Anterior cingulate cortex (tissue), 58 donors: Measurements from ENCODE around the gene PML.

ENCODE experiments used
- DNase-seq, 58 donors: peaks; one replicate each; lab custom pipeline; 2025; lab: John Stamatoyannopoulos, UW

The PML gene

GRCh38 chr15:73996267-73996666 lies 1.8 kb downstream of the PML start:
- DNase-seq = no peak

- peak in 3 of 58 donors; percentile 11 to 24 (median 16) for DNase-seq
Measured at GRCh38 chr15:73996939-73997338, 2.4 kb downstream of the PML start.

GRCh38 chr15:73997986-73998385 lies 3.5 kb downstream of the PML start:
- DNase-seq = no peak

GRCh38 chr15:74006774-74007639 lies 12.5 kb downstream of the PML start:
- DNase-seq = no peak

- DNase-seq = no peak
Measured at GRCh38 chr15:74007820-74008371, 13.4 kb downstream of the PML start.

- DNase-seq = no peak
Measured at GRCh38 chr15:74008901-74009300, 14.4 kb downstream of the PML start.

- no peak for DNase-seq
Measured at GRCh38 chr15:74010929-74011540, 16.5 kb downstream of the PML start.

- no peak for DNase-seq
Measured at GRCh38 chr15:74011610-74012009, 17.1 kb downstream of the PML start.

GRCh38 chr15:74013374-74013894 lies 18.9 kb downstream of the PML start:
- no peak for DNase-seq

- no peak for DNase-seq
Measured at GRCh38 chr15:74019734-74020133, 25.2 kb downstream of the PML start.

- DNase-seq = no peak
Measured at GRCh38 chr15:74022706-74023470, 28.4 kb downstream of the PML start.

- no peak for DNase-seq
Measured at GRCh38 chr15:74024687-74025086, 30.2 kb downstream of the PML start.

GRCh38 chr15:74025436-74025835 lies 30.9 kb downstream of the PML start:
- no peak for DNase-seq

- no peak for DNase-seq
Measured at GRCh38 chr15:74027688-74028087, 33.2 kb downstream of the PML start.

GRCh38 chr15:74028646-74029045 lies 34.1 kb downstream of the PML start:
- no peak for DNase-seq

- DNase-seq = no peak
Measured at GRCh38 chr15:74032046-74032445, 37.5 kb downstream of the PML start.

- DNase-seq = no peak
Measured at GRCh38 chr15:74032606-74033561, 38.4 kb downstream of the PML start.

GRCh38 chr15:74034206-74034755 lies 39.8 kb downstream of the PML start:
- no peak for DNase-seq
